ENCODE data around the gene PTPN18.

The PTPN18 gene

GRCh38 chr2:130365963-130366362 lies 10.1 kb downstream of the PTPN18 start:
- DNase-seq = no peak

- no peak for DNase-seq
Measured at GRCh38 chr2:130366720-130367119, 10.9 kb downstream of the PTPN18 start.

- no peak for DNase-seq
Measured at GRCh38 chr2:130368786-130369185, 12.9 kb downstream of the PTPN18 start.

- DNase-seq = no peak
Measured at GRCh38 chr2:130369311-130369964, 13.6 kb downstream of the PTPN18 start.

- DNase-seq = no peak
Measured at GRCh38 chr2:130369965-130370341, 14.1 kb downstream of the PTPN18 start.

- no peak for DNase-seq
Measured at GRCh38 chr2:130370490-130370889, 14.6 kb downstream of the PTPN18 start.

GRCh38 chr2:130371723-130372054 lies 15.8 kb downstream of the PTPN18 start:
- DNase-seq = no peak

- DNase-seq = peak; percentile 67
Measured at GRCh38 chr2:130372055-130372832, 16.4 kb downstream of the PTPN18 start.

GRCh38 chr2:130372833-130373807 lies 17.3 kb downstream of the PTPN18 start:
- DNase-seq = no peak

- no peak for DNase-seq
Measured at GRCh38 chr2:130373808-130374365, 18.0 kb downstream of the PTPN18 start.

- DNase-seq = no peak
Measured at GRCh38 chr2:130374587-130375290, 18.9 kb downstream of the PTPN18 start.

- DNase-seq = no peak
Measured at GRCh38 chr2:130375291-130376266, 19.7 kb downstream of the PTPN18 start.

GRCh38 chr2:130376433-130377293 lies 20.8 kb downstream of the PTPN18 start:
- no peak for DNase-seq

- DNase-seq = no peak
Measured at GRCh38 chr2:130377491-130377890, 21.6 kb downstream of the PTPN18 start.

GRCh38 chr2:130378206-130378897 lies 22.5 kb downstream of the PTPN18 start:
- no peak for DNase-seq

- no peak for DNase-seq
Measured at GRCh38 chr2:130378898-130379214, 23.0 kb downstream of the PTPN18 start.

- DNase-seq = no peak
Measured at GRCh38 chr2:130380096-130380934, 24.5 kb downstream of the PTPN18 start.

- no peak for DNase-seq
Measured at GRCh38 chr2:130381145-130381544, 25.3 kb downstream of the PTPN18 start.

GRCh38 chr2:130381619-130382018 lies 25.8 kb downstream of the PTPN18 start:
- no peak for DNase-seq
